Measurements from ENCODE around the gene DOK4.
"Not testable (repeated sequence)": the region's sequence is repeated elsewhere in the genome, so short reads cannot be mapped to it uniquely, and the experiment has no call there.

DOK4 gene

DNA sequence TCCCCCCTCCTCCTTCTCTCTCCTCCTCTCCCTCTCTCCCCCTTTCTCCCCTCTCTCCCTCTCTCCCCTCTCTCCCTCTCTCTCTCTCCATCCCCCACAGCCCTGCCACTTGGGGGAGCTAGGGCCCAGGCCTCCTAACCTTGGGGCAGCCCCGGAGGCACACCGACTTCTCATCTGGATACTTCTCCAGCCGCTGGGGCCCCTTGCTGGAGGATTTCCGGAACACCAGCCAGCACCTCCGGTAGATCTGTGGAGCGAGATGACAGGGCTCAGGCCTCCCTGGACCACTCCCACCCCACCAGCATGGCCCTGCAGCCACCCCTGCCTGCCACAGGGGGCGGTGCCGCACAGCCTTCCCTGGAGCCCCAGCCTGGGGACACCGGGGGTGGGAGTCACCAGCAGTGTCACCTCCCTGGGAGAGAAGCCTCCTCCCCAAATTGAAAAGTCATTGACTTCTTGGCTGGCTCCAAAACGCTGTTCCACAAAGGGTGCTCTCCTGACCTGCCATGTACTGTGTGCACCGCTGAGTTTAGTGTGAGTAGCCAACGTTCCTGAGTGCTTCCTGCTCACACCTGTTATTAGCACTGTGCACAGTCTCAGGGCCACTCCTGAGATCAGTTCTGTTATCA lies 10.5 kb downstream of the DOK4 start:
- DNase-seq, result no peak

DNA sequence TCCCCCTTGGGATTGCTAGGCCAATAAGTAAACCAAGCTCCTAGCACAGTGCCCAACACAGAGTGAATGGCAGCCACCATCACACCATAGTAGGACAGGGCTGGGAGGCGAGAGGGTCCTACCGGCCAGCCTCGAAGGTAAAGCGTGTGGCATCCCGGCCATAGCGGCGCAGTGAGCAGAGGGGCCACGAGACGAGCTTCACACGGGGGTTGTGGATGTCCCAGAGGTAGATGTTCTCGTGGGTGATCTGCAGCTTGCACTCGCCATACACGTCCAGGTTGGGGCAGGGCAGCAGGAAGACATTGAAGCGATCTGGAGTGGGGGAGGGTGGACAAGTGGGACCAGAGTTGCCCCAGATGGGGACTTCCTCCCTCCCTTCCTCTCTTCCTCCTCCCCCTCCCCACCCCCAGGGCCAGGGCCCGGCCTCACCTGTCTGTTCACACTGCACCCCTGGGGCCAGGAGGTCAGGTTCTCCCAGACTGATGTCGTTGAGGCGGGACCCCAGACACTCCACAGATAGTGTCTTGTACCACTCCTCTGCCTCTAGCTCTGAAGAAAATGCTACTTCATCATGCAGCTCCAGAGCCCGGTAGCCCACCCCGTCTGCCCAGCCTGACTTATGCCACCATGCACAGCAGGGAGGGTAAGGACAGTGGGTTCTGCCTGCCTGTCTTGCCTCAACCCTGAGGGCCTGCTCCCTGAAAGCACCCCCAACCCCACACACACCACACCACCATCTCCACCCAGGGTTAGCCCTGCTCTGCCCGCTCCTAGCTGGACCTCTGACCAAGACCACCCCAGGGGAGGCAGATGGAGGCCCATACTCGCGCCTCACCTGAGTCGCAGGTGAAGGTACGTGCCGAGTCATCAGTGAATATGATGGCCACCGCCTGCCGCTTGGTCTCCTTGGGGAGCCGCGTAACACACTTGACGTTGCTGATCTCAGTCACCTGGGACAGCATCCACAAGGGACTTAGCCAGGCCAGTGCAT lies 11.3 kb downstream of the DOK4 start:
- DNase-seq, result no peak

DNA sequence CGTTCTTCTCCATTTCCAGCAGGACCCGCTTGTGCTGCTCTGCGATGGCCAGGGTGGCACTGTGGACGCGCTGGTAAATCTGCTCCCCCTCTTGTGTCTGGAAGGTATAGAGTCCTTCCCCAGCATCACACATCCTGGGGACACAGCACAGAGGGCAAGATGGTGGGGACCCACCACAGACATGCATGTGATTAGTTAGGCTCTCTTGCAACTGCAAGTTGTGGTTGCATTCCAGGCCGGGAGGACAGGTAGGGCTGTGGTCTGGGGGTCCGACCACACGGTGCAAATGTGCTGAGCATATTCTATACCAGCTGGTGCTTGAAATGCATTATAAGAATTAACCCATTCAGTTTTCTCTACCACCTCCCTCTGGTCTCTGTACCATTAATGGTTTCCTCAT lies 12.4 kb downstream of the DOK4 start:
- no peak for DNase-seq

DNA sequence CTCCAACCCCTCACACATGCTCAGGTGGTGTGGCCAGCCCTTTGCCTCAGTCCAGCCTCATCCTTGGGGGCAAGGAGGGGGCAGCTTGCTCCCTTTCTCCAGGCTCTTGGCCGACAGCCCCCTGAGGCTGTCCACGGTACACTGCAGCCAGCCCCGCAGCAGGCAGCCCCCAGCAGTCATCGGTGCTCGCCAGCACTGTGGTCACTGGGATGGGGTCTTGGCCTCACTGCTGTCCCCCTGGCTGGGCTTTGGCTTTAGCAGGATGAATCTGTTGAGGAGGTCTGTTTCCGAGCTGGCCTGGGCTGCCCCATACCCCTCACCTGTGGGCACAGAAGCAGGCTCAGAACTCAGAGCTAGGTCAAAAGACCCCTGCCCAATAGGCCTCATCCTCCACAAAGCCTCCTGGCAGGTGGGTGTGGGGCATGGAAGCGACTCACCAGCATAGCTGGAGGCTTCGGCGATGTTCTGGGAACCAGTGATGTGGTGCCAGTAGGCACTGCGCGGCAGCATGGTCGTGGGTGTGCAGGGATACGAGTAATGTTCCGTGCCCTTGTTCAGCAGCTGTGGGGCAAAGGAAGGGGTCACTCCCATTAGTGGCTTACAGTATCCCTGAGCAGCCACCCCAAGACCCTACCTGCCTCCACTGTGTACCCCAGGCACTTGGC lies 13.0 kb downstream of the DOK4 start:
- DNase-seq, result no peak

DNA sequence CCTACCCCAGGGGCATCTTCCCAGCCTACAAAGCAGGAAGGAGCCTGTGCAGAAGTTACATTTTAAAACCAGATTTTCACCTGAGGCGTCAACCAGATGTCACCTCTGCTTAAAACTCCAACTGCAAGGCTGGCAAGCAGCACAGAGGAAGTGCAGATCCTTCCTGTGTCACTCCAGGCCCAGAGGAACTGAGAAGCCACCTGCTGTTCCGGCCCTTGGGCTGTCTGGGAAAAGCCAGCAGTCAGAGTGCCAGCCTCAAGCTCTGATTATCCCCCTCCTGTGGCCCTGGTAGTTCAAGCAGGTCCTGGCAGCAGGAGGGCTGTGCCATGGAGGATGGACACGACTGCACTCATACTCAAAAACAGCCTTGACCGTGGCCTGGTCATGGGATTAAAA lies 13.6 kb downstream of the DOK4 start:
- no peak for DNase-seq

DNA sequence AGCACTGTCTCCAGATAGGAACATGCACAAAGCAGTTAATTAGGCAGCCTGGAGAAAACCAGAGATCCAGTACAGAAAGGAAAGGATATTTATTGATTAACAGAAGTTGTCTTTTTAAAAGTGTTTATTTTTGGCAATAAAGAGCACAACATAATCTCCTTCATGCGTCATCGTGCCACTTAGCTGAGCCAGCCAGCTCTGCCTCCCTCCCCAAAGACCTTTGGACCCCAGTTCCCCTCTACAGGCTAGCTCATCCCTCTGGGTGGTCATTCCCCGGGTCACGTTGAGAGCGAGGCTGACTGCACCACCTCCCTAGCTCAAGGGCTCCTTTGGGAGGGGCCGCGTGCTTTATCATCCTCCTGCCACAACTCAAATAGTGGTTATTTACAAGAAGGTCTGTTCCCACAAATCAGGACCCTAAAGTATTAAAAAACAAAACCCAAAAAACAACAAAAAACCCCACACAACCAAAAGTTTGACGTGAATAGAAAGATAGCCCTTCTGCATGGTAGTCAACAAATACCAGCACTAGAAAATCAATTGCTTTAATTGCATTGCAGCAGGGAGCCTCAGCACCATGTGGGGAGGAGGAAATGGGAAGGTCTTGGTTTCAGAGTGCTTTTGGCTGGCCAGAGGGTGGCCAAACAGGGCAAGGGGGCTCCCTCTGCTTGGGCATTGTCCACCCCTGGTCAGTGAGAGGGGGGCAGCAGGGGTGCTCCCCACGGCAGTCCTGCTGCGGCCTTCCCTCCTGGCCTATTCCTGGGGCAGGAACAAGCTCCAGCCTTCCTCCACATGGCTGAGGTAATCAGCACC lies 14.2 kb downstream of the DOK4 start:
- DNase-seq, result no peak

DNA sequence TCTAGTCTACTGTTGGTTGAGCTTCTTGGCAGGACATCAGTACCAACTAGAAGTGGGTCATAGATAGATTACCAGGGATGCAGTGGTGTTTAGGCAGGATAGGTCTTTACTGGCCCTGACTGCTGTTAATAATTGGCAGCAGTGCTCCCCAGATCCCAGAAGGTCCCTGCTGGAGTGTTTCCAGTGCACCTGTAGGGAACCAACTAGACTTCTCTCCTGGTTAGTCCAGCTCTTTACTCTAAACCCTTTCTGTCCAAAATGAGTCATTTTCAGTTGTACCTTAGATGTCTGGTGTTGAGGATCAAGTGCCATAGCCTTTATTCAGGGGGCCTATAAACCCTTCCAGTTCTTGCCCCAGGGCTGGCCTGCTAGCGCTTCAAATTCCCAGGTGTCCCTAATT lies 15.1 kb downstream of the DOK4 start:
- DNase-seq, result no peak

DNA sequence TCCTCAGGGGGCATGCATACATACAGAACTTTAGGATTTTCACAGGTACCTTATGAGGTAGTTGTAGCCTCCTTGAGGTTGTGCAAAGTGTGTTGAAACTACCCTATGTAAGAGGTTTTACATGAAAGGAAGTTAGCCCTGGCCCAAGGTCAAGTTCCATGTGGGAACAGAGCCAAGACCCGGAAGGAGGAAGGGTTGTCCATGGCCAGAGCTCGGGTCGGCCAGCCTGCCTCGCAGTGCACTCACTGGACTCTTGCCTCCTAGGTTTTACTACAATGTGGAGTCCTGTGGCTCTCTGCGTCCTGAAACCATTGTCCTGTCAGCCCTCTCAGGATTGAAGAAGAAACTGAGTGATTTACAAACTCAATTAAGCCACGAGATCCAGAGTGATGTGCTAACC lies 15.6 kb downstream of the DOK4 start:
- no peak for DNase-seq

DNA sequence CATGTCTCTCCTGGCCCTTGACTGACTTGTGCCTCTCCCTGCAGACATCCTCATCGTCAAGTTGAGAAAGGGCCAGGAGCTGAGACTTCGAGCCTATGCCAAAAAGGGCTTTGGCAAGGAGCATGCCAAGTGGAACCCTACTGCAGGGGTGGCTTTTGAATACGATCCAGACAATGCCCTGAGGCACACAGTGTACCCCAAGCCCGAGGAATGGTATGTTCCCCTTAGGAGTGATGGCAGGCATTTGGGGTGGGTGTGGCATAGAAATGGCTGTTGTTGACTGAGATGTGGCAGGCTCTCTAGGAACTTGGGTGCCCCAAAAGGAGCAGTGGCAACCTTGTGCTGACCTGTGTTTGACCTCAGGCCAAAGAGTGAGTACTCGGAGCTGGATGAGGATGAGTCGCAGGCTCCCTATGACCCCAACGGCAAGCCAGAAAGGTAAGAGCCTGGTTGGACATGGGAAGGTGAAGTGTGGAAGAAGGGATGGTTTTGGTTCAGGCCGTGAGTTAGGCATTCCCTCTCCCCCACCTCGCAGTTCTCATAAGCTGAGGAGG lies 16.3 kb downstream of the DOK4 start:
- no peak for DNase-seq

DNA sequence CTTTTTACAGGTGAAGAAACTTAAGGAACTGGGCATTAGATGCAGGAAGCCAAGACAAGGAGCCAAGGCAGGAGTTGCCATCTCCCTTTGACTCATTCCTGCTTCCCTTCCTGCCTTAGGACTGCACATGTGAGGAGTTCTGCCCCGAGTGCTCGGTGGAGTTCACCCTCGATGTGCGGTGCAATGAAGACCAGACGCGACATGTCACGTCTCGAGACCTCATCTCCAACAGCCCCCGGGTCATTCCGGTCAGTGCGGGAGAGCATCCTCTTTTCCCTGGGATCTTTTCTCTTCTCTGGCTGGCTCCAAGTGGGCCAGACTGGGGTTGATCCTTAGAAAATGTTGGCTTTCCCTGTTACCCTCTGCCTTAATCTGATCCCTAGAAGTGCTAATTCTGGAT lies 17.2 kb downstream of the DOK4 start:
- no peak for DNase-seq

DNA sequence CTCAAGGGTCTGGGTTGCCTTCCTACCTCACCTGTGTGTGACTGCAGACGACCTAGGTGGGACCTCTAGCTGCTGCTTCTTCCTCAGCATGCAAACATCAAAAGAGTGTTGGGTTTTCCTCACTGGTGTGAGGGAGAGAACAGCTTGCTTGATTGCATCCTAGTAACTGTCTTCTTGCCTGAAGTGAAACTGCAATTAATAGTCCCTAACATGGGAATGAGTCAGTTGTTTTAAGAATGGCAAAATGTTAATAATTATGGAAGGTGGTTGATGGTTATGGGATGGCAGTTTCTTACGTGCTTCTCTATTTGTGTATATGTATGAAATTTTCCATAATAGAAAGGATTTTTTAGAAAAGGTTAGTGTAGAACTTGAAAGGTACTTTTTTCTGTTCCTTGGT lies 17.9 kb downstream of the DOK4 start:
- DNase-seq, result no peak

DNA sequence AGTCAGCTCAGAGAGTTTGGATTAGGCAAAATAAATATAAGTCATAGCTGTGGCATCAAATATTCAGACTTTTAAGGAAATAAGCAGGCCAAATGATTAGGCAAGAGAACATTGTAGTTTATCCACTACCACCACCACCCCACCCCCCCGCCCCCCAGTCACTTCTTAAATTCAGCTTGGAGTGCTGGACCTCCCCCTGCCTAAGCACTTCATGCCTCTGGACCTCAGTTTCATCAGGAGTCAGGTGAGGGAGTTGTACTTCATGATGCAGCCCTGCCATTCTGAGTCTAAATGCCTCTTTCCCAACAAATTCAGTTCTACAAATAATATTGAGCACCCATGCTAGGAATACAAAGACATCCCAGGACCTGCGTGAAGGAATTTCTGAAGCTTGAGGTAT lies 21.8 kb downstream of the DOK4 start:
- no peak for DNase-seq

DNA sequence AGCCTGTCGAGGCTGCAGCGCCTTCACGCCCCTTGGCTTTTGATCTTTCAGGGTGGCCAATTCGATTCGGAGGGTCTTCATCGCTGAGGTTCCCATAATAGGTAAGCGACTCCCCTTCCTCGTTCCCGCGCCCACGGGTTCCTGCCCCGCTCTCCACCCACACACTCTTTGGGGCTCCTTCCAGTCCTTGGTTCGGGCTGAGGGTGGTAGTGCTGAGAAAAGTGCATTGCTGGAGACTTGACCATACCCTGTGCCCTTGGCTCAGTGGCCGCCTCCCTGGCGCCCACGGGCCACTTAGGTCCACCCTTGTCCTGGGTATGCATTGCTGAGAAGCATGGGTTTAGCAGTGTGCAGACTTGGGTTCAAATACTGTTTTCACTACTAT lies 23.3 kb downstream of the DOK4 start:
- DNase-seq, result no peak

DNA sequence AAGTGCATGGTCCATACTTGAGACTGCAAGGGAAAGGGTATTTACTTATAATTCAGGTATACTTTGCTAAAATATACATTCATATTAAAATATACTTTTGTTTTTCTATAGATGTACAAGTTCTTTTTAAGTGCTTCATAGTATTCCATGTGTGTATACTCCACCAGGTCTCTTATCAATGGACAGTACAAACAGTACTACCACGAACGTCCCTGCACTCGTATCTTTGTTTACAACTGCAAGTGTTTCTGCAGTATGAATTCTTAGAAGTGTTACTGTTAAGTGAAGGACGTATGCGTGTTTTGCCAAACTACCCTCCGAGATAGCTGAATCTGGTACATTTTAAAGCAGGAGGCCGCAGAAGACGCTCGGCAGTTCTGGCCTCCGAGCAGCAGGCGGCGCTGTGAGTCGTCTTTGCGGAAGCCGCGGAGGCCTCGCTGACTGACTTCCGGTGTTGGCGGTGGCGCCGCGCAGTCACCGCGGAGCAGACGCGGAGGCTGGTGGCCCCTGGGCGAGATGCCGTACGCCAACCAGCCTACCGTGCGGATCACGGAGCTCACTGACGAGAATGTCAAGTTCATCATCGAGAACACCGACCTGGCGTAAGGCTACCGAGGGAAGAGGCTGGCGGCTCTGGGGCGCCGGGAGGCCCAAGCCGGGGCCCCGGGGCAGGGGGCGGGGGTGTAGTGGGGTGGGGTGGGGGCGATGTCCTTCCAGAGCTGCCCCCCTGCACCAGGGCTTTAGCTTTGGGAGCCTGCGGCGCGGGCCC lies 23.9 kb downstream of the DOK4 start, which contains the start of gene POLR2C:
Gene POLR2C (plus strand): TSS at position 471 of the 769 bp plus-strand sequence. CDS start 46 bp downstream, at position 517.
- peak; percentile 31 for DNase-seq

DNA sequence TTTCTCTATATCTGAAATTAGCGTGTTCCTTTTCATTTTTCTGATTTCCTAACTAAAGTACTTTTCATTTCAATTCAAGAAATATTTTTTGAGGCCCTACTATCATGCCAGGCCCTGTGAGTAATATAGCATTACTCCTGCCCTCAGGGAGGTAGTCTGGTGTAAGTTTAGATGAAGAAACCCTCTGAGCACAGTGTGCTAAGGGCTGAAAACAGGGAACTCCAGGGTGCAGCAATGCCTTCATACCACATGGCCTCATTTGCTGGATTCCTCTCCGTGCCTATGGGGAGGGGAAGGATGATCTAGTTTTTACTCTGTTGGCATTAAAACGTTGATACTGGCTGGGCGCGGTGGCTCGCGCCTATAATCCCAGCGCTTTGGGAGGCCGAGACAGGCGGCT lies 34.3 kb downstream of the DOK4 start:
- no peak for DNase-seq

DNA sequence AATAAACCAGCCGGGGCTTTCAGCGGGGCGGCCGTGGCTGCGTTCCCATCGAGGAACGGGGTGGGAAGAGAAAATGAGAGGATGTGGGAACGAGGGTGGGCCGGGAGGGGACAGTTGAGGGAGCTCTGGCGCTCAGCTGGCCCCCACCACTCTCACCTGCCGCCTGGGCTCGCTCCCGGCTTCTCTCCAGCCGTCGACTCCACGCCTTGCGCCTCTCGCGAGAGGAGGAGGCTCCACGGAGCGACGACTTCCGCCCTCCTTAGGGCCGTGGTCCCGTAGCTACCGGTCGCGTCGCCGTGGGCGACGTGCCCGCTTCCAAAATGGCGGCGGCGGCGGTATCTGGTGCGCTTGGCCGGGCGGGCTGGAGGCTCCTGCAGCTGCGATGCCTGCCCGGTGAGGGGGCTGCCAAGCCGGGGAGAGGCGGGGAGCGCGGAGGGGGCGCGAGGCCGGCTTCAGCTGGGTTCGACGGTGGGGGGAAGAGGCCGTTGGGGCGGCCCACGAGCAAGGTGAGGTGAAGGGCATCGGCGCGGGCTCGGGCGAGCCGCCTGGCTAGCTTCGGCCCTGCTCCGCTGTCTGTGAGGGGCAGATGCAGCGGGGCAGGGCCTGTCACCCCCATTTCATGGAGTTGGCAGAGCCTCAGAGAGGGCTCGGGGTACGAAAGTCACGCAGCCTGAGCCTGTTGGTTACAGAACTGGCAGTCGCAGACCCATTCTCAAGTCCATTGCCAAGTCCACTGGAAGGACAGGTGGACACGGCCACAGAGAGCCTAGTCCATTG lies 38.9 kb downstream of the DOK4 start, which contains the start of the genes CIAPIN1 and COQ9:
Gene CIAPIN1 (minus strand): TSS at position 200 of the 777 bp plus-strand sequence. CDS start 6,457 bp downstream, outside the sequence.
Gene COQ9 (plus strand): TSS at position 294 of the 777 bp plus-strand sequence. CDS start 27 bp downstream, at position 321.
- DNase-seq, result peak; percentile 47

DNA sequence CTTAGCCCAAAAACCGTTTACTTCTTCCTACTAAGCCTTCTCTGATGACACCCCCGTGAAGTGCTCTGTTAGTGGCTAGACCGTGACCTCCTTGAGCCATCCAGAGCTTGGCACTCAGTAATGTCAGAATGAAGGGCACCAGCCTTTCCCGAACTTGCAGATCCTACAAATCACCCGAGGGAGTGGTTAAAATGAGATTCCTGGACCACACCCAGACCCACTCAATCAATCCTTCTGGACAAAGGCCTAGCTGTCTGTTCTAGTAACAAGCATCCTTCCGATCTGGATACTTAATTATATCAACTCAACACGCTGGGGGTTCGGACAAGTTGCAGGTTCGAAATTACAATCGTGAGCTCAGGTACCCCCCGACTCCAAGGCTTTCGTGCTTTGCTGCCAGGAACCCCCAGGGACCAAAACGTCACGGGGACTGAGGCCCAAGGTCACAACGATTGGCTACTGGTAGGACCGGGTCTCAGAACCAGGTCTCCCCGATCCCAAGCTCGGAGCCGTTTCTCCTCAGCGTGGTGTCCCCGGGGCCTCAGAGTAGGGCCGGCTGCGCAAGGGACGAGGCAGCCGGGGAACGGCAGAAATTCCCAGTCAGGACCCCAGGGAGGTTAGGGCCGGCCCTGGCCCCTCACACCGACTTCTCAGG lies 39.6 kb downstream of the DOK4 start:
- no peak for DNase-seq

DNA sequence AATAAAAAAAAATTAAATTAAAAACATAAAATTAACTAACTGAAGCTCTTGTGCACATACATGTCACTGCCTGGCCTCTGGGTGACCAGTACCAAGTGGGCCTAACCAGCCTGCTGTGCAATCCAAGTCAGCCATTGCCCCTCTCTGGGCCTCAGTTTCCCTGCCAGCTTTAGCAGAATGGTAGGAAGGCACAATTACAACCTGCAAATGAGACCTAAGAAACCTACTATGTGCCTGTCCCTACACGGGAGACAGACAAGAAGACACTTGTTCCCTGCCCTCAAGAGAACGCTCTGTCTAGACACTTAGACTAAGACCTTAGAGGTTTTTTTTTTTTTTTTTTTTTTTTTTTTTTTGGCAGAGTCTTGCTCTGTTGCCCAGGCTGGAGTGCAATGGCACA lies 40.8 kb downstream of the DOK4 start:
- no peak for DNase-seq

DNA sequence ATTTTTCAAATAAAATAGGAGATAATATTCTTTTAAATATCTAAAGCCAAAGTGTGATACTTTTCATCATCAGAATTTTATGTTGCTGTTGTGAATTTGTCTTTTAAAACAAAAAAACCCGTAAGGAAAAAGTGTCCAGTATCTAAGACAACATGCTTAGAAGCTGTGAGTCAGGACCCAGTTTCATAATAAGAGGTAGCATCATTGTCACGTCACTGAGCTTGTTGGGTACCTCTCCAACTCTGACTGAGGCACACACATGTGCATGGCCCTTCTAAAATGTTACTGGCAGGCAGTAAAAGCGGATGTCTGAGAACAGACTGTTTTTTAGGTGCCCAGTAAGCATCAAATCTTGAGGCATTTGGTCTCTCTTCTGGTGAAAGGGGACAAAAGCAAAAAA lies 41.6 kb downstream of the DOK4 start:
- DNase-seq, result no peak

DNA sequence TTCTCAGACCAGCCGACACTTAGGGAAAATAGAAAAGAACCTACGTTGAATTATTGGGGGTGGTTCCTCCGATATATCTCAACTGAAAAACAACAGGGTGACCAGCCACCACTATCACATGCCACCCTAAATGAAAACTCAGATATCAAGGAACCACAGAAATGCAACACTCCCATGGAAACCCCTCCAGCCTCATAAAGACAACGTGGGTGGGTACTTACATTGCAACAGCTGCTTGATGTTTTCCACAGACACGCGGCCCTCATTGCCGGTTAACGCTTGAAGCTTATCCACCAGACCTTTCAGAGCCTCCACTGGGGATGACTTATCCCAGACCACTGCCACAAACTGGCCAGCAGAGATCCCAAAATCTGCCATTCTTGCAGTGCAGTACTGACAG lies 45.7 kb downstream of the DOK4 start:
- not testable (repeated sequence) for DNase-seq

Data from NCI-H446 treated with DMSO at 0.1 percent for 48 hours (cell line).